Stomach (tissue), 9 donors: ENCODE measurements around the gene PPP5C. TPM values are rescaled to one million over a fixed set of nuclear protein-coding genes. Genes with fewer than 3 reads are reported as not detected.
"Not testable (repeated sequence)": the region's sequence is repeated elsewhere in the genome, so short reads cannot be mapped to it uniquely, and the experiment has no call there.

Experiments
- DNase-seq, 2 donors: peaks; one replicate each; pipeline versions ENCODE4 v3.0.0 to v3.0.0-alpha.2; 2013 to 2019
- H3K27ac ChIP-seq, 5 donors: fragments of 200-600 bp in 4 of 5; sonication (generic) in 4 of 5; one replicate each; pipeline ENCODE4 v1.5.1; 2013 to 2019; ENCODE audit warnings: mild to moderate bottlenecking in 1 of 5, moderate library complexity in 1 of 5
- H3K27me3 ChIP-seq, 3 donors: fragments of 200-600 bp; sonication (generic); one replicate each; pipeline ENCODE4 v1.5.1; 2017 to 2019; ENCODE audit warnings: mixed run types in 1 of 3
- H3K36me3 ChIP-seq, 4 donors: fragments of 200-600 bp; sonication (generic); 1 replicate in 3 of 4; 2 replicates in 1 of 4; pipeline ENCODE4 v1.5.1; 2016 to 2019
- H3K4me1 ChIP-seq, 4 donors: fragments of 200-600 bp; sonication (generic); one replicate each; pipeline ENCODE4 v1.5.1; 2016 to 2019
- H3K4me3 ChIP-seq, 4 donors: fragments of 200-600 bp; sonication (generic) in 3 of 4; one replicate each; pipeline ENCODE4 v1.5.1; 2016 to 2019; ENCODE audit warnings: mild to moderate bottlenecking in 1 of 4
- H3K9me3 ChIP-seq, 4 donors: fragments of 200-600 bp; sonication (generic); one replicate each; pipeline ENCODE4 v1.5.1; 2016 to 2019
- CTCF ChIP-seq, 7 experiments: fragments of 450-650 bp in 4 of 7; fragments of 200-600 bp in 3 of 7; sonication (generic) in 3 of 7; IDR thresholded peaks; one replicate each; pipeline ENCODE4 v1.5.1; 2016 to 2019; ENCODE audit warnings: antibody characterized with exemption in 7 of 7, control low read depth in 2 of 7, mild to moderate bottlenecking in 1 of 7
- EP300 ChIP-seq: sonication (generic); formaldehyde crosslinking; IDR thresholded peaks from one replicate; pipeline ENCODE4 v1.6.1; 2017; ENCODE audit warnings: antibody characterized with exemption
- POLR2A ChIP-seq, 4 donors: fragments of 450-650 bp; IDR thresholded peaks; one replicate each; pipeline ENCODE4 v1.6.1; 2016; ENCODE audit warnings: antibody characterized with exemption in 4 of 4, control low read depth in 2 of 4, mild to moderate bottlenecking in 1 of 4, moderate library complexity in 1 of 4
- POLR2AphosphoS5 ChIP-seq, 3 donors: sonication (generic); formaldehyde crosslinking; IDR thresholded peaks; one replicate each; pipeline ENCODE4 v1.6.1; 2016; ENCODE audit warnings: antibody characterized with exemption in 3 of 3
- WGBS, 5 donors: extraction: QIAGEN DNeasy Blood & Tissue Kit in 3 of 5; methylation state at CpG; one replicate each; pipeline versions ENCODE4 v1.1.5 to v1.1.7; 2013 to 2018; 5-methylcytosine and 5-hydroxymethylcytosine counted together
- intact Hi-C: fragments of 100-400 bp; cut with DNase I; formaldehyde crosslinking; loops from one replicate; pipeline ENCODE4 v1.15.1; 2023; ENCODE audit warnings: low total_unique reads
- polyA plus RNA-seq, 3 donors: library from polyadenylated mRNA; stranded (reverse); fragments of 200-250 nt; gene quantifications; one replicate each; pipeline ENCODE4 v1.2.3, GENCODE V29; 2013
- total RNA-seq, 5 donors: library from RNA; depleted of rRNA; stranded (reverse); fragments of >200 nt; gene quantifications; one replicate each; pipeline versions ENCODE4 v1.1.0 to v1.2.3, GENCODE V29; 2014 to 2016
- donor health status: healthy with polysubstance abuse.
- donor health status: Bipolar disorder and iron deficiency.
- donor health status: healthy.

The PPP5C gene
- total and polyA plus RNA-seq, 8 donors, result 29.6 to 124 (median 63.4) TPM

GRCh38 chr19:46411925-46412649 is 65.2 kb downstream of the PPP5C start:
- Histone ChIP-seq H3K27ac (peak overlapping the region in 2 of 5 donors; percentile 14 to 56), H3K36me3 (no peaks in the 10 kb centered on the region), H3K4me3 (peak overlapping the region; percentile 35 to 44 (median 40)), H3K27me3 (peaks cover 14 to 99% (median 65%) of the 10 kb centered on the region in 3 donors), H3K9me3 (no peaks in the 10 kb centered on the region), H3K4me1 (peaks cover 22 to 64% (median 45%) of the 10 kb centered on the region in 4 donors)
- WGBS, 5 donors, result 13 to 35% (median 17%) methylated on average over 37 to 54 of the region's 54 CpGs
- intact Hi-C loops, result no loop called here
- TF ChIP-seq POLR2A (IDR thresholded peaks at IDR 0.05), result no peak
- TF ChIP-seq POLR2AphosphoS5 (IDR thresholded peaks at IDR 0.05), result no peak
- TF ChIP-seq EP300, result no peak
- no peak for TF ChIP-seq CTCF (IDR thresholded peaks at IDR 0.05)
- DNase-seq, result peak in 1 of 2 donors; percentile 60

GRCh38 chr19:46412650-46413261 is 65.9 kb downstream of the PPP5C start:
- H3K36me3 ChIP-seq, result no peaks in the 10 kb centered on the region
- H3K4me1 ChIP-seq, result peaks cover 22 to 60% (median 45%) of the 10 kb centered on the region in 4 donors
- peak in 1 of 2 donors; percentile 53 for DNase-seq
- 6 to 13% (median 8%) methylated on average over 24 to 29 of the region's 29 CpGs for WGBS, 5 donors
- TF ChIP-seq POLR2AphosphoS5 (IDR thresholded peaks at IDR 0.05) (no peak), CTCF (IDR thresholded peaks at IDR 0.05) (no peak), EP300 (no peak)
- peak overlapping the region; percentile 35 to 44 (median 40) for H3K4me3 ChIP-seq
- peak overlapping the region in 4 of 5 donors; percentile 27 to 56 (median 49) for H3K27ac ChIP-seq
- intact Hi-C loops, result no loop called here
- H3K27me3 ChIP-seq, result peaks cover 14 to 98% (median 66%) of the 10 kb centered on the region in 3 donors
- no peaks in the 10 kb centered on the region for H3K9me3 ChIP-seq

GRCh38 chr19:46413262-46414031 is 66.6 kb downstream of the PPP5C start, which contains the start of gene CCDC8:
Gene CCDC8, minus strand, starts transcription at chr19:46413564. Its CDS starts 754 bp downstream, at chr19:46412810.
- Histone ChIP-seq H3K36me3 (no peaks in the 10 kb centered on the region), H3K27me3 (peaks cover 14 to 91% (median 66%) of the 10 kb centered on the region in 3 donors), H3K9me3 (no peaks in the 10 kb centered on the region), H3K4me3 (peak within 1 kb of the TSS; percentile 35 to 44 (median 40)), H3K27ac (peak within 1 kb of the TSS in 4 of 5 donors; percentile 27 to 56 (median 49)), H3K4me1 (peaks cover 22 to 55% (median 41%) of the 10 kb centered on the region in 4 donors)
- intact Hi-C loops, result no loop called here
- DNase-seq, result peak in 1 of 2 donors; percentile 98
- 5 to 38% (median 17%) methylated on average over 17 to 46 of the region's 46 CpGs for WGBS, 5 donors
- peak in 1 of 3 donors; percentile 43 for TF ChIP-seq POLR2AphosphoS5 (IDR thresholded peaks at IDR 0.05)
- TF ChIP-seq EP300, result no peak
- no peak for TF ChIP-seq CTCF (IDR thresholded peaks at IDR 0.05)

- H3K36me3 ChIP-seq, H3K4me3 ChIP-seq, H3K27ac ChIP-seq, H3K9me3 ChIP-seq, DNase-seq, intact Hi-C loops: not testable (repeated sequence)
- WGBS, 5 donors, result 94 to 96% (median 95%) methylated on average over 22 of the region's 22 CpGs
- Histone ChIP-seq H3K4me1 (peaks cover 22 to 45% (median 37%) of the 10 kb centered on the region in 4 donors), H3K27me3 (peaks cover 14 to 86% (median 63%) of the 10 kb centered on the region in 3 donors)
These were observed 68.0 kb downstream of the PPP5C start for GRCh38 chr19:46414899-46415298.

GRCh38 chr19:46415804-46416709 is 69.2 kb downstream of the PPP5C start:
- intact Hi-C loops, result not testable (repeated sequence)

More at GRCh38 chr19:46415804-46416709, 69.2 kb downstream of the PPP5C start:
- H3K4me1 ChIP-seq, result peaks cover 22 to 44% (median 34%) of the 10 kb centered on the region in 4 donors
- H3K27ac ChIP-seq, result peak overlapping the region in 4 of 5 donors; percentile 4 to 57 (median 30)
- 18 to 33% (median 21%) methylated on average over 38 to 53 of the region's 53 CpGs for WGBS, 5 donors
- not testable (repeated sequence) for H3K36me3 ChIP-seq, H3K9me3 ChIP-seq
- H3K4me3 ChIP-seq, result peak overlapping the region; percentile 29 to 42 (median 32)
- H3K27me3 ChIP-seq, result peaks cover 14 to 80% (median 57%) of the 10 kb centered on the region in 3 donors
- peak; percentile 63 to 97 for DNase-seq
